ENCODE results near the gene U2SURP.
"Not testable (repeated sequence)": the region's sequence is repeated elsewhere in the genome, so short reads cannot be mapped to it uniquely, and the experiment has no call there.

The U2SURP gene

GRCh38 chr3:143073983-143074382 is 72.6 kb downstream of the U2SURP start:
- not testable (repeated sequence) for DNase-seq

GRCh38 chr3:143078883-143079282 is 77.5 kb downstream of the U2SURP start:
- DNase-seq: no peak

- DNase-seq: no peak
Observed at GRCh38 chr3:143080196-143080595, 78.8 kb downstream of the U2SURP start.

DNA sequence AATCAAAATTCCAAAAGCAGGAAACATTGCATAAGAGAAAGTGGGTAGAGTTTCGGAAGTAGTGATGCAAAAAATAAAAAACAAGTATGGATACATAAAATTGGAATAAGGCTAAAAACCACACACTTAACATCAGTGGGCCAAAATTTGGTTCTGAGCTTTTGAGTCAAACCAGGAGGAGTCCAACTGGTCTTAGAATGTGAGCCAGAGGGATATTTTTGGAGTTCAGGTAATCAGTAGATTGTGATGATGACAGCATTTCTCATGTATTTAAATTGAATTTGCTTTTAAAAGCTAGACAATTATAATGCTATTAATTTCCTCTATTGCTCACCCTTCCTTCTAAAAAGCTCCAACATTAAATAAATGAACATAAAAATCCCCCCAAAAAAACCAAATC is 80.0 kb downstream of the U2SURP start:
- DNase-seq: no peak

DNA sequence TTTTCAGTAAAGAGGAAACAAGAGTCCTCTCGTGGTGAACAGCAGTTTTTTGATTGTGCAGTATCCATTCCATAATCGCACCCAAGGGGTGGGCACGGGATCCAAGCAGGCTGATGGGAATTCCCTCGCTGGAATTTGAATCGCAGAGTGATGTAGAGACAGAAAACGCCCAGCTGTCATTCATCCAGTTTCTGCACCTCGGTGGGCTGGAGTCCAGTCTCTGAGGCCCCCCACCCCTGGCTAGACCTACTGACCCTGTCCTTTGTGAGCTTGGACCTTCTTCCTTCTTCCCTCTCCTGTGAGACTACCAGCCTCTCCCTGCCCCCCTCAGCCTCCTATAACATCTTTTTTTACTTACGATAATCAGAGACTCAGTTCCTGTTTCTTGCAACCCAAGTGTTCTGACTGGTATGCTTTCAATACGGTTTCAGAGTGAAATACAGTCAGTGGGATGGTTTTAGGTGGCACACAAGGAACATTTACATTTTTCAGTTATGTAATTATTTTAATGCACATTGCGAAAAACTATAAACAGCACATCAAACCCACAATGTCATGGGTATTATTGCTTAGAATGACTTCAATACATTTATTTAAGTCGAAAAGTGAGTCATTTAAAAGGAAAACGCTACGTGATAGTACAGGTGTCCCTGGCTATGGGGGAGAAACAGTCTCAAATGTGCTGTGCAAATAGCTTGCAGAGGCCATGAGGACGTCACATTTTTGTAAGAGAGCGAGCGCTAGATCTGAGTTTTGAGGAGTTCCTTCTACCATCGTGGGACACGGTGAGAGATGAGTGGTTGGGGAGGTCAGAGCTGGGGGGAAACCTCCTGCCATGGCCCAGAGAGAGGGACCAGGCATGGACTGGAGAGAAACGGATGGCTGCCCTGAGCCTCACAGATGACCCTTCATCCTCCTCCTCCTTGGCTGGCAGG is 80.7 kb downstream of the U2SURP start:
- no peak for DNase-seq

DNA sequence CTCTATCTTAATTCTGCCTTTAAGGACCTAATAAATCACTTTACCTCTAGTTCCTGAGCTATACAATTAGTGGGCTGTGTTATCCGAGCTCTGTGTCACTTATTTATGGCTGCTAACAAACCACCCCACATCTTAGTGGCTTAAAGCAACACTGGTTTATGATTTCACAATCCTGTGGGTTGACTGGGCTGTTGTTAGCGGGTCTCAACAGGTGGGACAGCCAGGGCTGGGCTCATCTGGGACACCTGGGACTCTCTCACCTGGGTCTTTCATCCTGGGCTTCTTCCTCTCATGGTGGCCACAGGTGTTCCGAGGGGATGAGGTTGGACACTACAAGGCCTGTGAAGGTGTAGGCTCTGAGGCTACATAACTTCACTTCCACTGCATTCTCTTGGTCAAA is 82.4 kb downstream of the U2SURP start:
- DNase-seq: no peak

DNA sequence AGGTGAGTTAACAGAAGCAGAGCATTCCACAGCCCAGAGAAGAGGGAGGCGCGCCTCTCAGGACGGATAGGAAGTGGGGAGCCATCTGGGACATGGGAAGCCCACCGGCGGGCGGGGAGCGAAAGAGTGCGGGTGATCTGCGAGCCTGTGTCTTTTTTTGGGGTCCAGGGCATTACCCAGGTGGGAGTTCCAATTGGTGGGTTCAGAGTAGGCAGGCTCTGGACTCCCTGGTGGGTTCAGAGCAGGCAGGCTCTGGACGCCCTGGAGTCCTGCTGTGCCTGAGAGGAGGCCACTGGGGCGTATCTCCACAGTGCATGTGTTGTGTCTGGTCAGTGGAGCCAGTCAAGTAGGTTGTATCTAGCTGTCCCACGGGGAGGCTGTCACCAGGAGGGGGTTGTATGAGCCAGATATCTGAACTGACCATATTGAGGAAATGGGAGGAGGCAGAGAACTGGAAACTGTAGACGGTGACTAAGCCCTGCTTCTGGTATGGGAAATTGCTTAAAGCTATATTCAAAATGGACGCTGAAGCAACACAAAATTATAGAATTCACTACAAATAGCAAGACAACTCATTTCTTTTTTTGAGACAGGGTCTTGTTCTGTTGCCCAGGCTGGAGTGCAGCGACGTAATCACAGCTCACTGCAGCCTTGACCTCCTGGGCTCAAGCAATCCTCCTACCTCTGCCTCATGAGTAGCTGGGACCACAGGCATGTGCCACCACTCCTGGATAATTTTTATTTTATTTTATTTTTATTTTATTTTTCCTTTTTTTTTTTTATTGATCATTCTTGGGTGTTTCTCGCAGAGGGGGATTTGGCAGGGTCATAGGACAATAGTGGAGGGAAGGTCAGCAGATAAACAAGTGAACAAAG is 83.7 kb downstream of the U2SURP start:
- no peak for DNase-seq

GRCh38 chr3:143088835-143089234 is 87.5 kb downstream of the U2SURP start:
- no peak for DNase-seq

DNA sequence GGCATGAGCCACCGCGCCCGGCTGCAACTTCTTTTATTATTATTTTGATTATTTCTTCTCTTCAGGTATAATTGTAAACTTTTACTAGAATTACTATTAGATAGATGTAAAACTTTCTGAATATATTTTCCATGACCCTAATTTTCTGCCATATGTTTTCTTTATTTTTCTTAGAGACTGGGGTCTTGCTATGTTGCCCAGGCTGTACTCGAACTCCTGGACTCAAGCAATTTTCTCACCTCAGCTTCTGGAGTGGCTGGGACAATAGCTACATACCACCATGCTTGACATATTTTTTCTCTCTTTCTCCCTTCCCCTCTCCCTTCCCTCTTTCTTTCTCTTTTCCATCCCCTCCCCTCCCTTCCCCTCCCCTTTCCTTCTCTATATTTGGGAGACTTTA is 88.6 kb downstream of the U2SURP start:
- no peak for DNase-seq

DNA sequence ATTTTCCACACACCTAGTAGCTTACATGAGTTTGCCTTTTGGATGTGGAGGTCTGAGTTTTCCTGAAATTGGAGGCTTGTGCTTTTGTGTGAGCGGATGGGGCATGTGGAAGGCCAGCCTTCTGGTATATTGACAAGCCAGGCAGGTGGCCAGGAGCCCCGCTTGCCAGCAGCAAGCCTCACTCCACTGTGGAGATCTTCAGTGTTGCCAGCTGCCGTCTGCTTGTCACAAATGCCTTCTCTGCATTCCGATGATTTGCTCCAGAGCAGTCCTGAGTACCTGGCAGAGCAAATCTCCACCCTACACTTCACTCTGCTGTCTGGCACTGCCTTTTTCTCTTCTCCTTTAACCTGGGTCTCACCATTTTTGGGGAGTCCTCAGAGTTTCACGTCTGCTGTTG is 89.1 kb downstream of the U2SURP start:
- DNase-seq: no peak

DNA sequence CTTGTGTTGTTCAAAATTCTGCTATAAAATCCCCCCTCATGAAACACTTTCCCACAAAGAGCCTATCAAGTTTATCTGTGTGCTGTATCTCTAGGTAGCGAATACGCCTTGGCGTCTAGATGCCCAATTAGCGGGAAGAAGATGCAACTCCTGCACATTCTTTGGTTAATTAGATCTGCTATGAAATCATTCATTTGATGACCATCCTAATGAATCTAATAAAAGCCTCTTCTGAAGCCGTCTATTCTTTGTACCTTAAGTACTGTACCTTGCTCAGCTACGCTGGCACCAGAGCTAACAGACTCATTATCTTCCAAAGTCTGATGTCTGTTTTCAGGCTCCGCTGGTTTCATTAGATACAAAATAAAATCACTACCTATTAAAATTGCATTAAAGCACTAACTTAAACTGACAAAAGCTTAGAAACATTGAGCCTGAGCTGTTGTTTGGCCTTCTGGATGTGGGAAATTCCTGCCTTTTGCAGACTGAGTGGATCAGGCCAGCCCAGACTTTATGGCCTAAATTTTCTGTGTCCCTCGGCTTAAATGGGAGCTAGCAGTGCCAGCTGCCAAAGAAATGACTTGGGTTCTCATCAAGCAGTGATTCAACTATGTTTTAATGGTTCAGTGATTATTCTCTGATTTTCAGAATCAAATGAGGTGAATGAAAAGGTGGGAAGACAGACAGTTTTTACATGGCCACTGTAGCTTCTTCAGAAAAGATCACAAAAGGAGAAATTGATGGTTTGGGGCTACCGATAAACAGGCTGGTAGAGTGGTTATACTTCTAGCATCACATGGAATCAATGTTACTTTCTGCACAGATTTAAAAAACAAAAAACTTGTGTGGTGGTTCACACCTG is 89.8 kb downstream of the U2SURP start:
- DNase-seq: no peak

- no peak for DNase-seq
Observed at GRCh38 chr3:143092191-143092590, 90.8 kb downstream of the U2SURP start.

- no peak for DNase-seq
Observed at GRCh38 chr3:143095813-143096212, 94.4 kb downstream of the U2SURP start.

DNA sequence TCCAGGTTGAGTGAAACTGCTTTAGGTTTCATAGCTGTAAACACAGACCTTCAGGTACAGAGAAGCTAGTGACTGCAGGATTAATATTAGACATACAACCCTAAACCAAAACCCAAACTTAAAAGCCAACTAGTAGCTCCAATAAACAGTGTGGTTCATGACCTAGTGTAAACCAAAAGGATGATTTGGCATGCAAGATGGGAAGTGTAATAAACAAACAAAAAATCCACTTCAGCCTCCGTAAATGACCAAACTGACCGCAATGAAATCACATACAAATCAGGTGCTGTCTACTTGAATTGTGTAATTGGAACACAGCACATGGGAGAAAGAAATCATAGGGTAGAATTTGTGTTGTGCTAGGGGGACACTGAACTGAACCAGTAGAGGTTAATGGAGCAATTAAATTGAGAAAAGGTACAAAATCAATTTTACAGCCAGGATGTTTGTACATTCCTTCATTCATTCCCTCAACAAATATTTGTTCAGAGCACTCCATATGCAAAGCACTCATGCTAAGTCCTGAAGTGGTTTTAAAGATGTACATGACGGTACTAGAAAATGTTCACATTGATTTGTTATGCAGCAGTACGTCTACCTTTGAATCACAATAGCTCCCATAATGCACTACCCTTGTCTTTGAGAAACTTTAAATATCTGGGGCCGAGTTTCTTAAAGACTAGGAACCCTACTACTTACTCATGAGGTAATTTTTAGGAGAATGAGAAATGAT is 96.8 kb downstream of the U2SURP start:
- no peak for DNase-seq

GRCh38 chr3:143099210-143099609 is 97.8 kb downstream of the U2SURP start:
- DNase-seq: no peak

- no peak for DNase-seq
Observed at GRCh38 chr3:143099690-143100089, 98.3 kb downstream of the U2SURP start.

GRCh38 chr3:143100451-143100850 is 99.1 kb downstream of the U2SURP start:
- DNase-seq: no peak

DNA sequence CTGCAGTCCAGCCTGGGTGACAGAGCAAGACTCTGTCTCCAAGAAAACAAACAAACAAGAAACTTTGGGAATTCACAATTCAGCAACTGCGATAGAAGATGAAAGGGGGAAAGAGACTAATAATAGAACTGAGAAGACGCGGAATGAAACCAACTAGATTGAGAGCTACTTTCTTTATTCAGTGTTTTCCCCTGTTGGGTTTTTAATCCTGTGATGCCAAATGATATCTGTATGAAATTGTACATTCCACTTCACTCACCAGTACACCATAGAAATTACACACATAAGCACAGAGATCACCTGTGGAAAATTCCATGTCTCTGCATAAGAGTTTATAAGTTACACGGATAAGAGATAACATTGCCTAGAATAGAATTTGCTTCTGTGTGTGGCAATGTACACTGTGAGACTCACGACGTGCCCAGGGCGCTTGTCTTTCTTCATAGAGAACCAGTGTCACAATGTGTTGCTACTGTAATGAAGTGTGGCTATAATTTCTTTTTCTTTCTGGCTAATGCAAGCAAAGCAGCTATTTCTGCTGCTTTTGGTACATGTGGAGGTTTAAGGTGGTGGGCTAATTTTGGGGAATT is 100.5 kb downstream of the U2SURP start:
- DNase-seq: no peak

DNA sequence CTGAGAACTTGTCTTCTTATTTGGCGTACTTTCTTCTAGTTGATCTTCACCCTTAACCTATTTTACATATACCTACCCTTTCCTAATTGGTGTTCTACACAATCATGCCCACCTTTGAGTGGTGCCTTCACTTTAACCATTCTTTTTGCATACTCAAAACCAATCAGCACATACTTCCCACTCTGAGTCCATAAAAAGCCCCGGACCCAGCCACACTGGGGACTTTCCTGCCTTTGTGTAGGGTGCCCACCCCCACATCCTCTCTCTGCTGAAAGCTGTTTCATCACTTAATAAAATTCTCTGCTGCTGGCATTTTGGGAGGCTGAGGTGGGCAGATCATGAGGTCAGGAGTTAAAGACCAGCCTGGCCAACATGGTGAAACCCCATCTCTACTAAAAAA is 102.3 kb downstream of the U2SURP start:
- no peak for DNase-seq

- DNase-seq: no peak
Observed at GRCh38 chr3:143105170-143105569, 103.8 kb downstream of the U2SURP start.

GRCh38 chr3:143109861-143110260 is 108.5 kb downstream of the U2SURP start:
- no peak for DNase-seq

All from CD4-positive, alpha-beta T cell treated with Interleukin-17A for 4 hours (primary cell).